GM18868 (cell line): ENCODE data around the gene ATAD3A.
"Not testable (repeated sequence)": the region's sequence is repeated elsewhere in the genome, so short reads cannot be mapped to it uniquely, and the experiment has no call there.

ENCODE experiments used
- ATAC-seq: cut with Tn5 transposase; IDR thresholded peaks from one replicate; pipeline ENCODE4 v1.9.1; 2021; ENCODE audit warnings: mild to moderate bottlenecking, moderate library complexity; ENCODE audit not compliant: unreplicated experiment

Gene ATAD3A

DNA sequence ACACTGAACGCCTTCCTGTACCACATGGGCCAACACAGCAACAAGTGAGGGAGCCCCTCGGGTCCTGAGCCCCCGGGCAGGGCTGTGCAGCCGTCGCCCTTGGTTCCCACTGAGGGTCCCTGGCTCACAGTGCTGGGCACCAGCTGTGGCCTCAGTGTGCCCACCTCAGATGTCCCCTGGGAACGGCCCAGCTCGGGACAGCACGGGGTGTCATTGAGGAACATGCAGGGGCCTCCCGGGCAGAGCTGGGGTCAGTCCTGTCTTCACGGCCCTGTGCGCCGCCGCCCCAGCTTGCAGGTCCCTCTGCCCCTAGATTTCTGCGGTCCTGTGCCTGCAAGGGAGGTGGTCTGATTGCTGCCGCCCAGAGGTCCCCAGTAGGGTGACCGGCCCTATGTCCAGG, 22.7 kb upstream of the ATAD3A start:
- no peak for ATAC-seq

DNA sequence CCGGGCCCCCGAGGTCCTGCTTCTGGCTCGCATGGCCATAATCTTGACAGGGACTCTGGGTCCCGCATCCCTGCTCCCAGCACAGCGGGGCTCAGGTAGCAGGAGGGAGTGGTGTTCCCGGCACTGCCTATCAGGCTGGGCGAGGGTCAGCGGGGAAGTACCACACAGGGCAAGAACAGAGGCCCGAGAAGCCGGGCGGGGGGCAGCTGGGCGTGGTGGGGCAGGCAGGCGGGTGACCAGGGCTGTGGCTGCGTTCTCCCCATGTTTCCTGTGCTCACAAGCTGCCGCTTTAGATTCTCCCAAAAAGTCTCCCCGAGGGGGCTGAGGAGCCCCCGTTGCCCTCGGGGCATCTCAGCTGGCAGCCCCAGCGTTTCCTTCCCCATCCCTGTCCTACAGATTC, 22.1 kb upstream of the ATAD3A start:
- ATAC-seq: no peak

DNA sequence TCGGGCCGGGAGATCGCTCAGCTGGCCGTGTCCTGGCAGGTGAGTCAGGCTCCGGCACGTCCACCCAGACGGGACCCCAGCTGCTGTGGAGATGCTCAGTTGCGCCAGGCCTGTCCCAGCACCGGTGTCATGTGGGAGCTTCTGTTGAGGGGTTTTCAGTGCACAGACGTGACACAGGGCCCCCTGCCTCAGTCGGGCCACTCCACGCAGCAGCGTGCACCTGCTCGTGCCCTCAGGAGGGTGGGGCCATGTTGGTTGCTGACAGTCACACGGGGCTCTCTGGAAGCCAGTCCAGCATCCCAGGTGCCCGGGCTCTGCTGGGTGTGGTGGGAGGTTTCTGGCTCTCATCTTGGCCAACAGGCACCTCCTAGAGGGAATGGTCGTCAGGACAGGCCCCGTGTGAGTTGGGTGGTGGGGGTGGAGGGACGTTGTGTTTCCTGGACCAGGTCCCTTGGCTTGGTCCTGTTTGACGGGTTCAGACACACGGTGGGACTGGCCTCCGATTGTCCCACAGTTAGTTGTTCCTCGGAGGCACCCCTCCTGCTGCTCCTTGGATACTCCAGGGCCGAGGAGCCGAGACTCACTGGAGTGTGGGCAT, 21.2 kb upstream of the ATAD3A start:
- ATAC-seq: no peak

DNA sequence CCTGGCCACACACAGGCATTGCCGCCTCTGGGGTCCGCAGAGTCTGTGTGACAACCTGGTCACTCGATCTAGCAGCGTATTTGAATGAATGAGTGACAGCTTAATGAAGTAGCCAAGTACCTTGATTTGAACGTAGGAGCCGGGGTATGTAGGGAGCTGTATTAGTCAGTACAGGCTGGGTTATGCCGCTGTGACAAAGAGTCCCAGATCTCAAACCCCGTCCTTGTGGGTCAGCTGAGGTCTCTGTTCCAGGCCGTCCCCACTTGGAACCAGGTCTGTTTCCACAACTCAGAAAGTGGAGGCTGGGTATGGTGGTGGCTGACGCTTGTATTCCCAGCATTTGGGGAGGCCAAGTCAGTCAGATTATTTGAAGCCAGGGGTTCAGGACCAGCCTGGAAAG, 20.4 kb upstream of the ATAD3A start:
- no peak for ATAC-seq

DNA sequence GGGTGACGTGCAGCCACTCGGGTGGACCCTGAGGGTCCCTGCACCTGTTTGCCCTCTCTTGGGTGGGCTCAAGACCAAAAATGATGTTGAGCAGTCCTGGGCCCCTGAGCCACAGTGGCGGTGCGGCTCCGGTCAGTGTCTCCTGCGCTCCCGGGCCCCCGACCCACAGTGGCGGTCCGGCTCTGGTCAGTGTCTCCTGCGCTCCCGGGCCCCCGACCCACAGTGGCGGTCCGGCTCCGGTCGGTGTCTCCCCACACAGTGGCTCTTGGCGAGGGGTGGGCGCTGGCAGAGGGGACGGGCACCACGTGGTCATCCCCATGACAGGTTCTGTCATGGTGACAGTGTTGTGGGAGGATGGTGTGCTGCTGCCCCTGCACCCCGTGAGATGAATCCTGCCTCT, 17.7 kb upstream of the ATAD3A start:
- not testable (repeated sequence) for ATAC-seq

DNA sequence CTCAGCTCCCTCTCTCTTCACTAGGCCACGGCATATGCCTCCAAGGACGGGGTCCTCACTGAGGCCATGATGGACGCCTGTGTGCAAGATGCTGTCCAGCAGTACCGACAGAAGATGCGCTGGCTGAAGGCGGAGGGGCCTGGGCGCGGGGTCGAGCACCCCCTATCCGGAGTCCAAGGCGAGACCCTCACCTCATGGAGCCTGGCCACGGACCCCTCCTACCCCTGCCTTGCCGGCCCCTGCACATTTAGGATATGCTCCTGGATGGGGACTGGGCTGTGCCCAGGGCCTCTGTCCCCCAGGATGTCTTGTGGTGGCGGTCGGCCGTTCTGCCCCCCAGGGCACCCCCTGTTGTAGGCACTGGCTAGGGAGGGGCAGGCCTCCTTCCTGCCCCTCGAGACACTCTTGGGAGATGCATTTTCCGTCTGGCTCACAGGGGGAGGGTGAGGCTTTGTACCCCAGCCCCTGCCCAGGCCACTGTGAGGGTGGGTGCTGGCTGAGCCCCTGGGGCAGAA, 16.4 kb upstream of the ATAD3A start:
- not testable (repeated sequence) for ATAC-seq

DNA sequence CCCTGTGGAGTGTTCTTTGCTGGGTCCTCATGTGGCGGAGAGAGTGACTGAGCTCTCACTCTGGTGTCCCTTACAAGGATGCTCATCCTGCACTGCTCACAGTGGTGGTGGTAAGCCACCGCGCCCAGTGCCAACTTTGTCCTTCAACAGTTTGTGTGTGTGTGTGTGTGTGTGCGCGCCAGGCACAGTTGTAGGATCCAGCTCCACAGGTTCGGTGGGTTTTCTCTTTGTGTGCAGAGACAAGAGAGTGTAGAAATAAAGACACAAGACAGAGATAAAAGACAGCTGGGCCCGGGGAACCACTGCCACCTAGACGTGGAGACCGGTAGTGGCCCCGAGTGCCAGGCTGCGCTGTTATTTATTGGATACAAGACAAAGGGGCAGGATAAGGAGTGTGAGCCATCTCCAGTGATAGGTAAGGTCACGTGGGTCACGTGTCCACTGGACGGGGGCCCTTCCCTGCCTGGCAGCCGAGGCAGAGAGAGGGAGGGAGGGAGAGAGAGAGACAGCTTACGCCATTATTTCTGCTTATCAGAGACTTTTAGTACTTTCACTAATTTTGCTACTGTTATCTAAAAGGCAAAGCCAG, 7.1 kb upstream of the ATAD3A start:
- not testable (repeated sequence) for ATAC-seq

DNA sequence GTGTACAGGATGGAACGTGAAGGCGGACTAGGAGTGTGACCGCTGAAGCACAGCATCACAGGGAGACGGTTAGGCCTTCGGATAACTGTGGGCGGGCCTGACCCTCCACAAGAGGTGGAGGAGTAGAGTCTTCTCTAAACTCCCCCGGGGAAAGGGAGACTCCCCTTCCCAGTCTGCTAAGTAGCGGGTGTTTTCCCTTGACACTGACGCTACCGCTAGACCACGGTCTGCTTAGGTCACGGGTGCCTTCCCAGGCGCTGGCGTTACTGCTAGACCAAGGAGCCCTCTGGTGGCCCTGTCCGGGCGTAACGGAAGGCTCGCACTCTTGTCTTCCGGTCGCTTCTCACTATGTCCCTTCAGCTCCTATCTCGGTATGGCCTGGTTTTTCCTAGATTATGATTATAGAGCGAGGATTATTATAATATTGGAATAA, 6.6 kb upstream of the ATAD3A start:
- peak; percentile 46 for ATAC-seq

DNA sequence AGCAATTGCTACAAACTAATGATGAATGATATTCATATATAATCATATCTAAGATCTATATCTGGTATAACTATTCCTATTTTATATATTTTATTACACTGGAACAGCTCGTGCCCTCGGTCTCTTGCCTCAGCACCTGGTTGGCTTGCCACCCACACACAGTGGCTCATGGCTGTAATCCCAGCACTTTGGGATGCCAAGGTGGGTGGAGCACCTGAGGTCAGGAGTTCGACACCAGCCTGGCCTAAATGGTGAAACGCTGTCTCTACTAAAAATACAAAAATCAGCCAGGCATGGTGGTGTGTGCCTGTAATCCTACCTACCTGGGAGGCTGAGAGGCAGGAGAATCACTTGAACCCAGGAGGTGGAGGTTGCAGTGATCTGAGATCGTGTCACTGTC, 6.2 kb upstream of the ATAD3A start:
- not testable (repeated sequence) for ATAC-seq

DNA sequence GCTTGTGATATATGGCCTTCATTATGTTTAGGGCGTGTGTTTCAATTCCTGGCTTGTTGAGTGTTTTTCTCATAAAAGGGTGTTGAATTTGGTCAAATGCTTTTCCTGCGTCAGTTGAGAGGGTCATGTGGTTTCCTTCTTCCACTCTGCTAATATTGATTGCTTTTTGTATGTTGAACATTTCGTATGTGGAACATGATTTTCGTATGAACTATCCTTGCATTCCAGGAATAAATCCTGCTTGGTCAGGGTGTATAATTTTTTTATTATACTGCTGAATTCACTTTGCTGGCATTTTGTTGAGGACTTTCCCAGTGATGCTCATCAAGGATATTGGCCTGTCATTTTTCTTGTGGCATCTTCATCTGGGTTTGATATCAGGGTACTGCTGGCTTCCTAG, 4.7 kb upstream of the ATAD3A start:
- ATAC-seq: no peak

DNA sequence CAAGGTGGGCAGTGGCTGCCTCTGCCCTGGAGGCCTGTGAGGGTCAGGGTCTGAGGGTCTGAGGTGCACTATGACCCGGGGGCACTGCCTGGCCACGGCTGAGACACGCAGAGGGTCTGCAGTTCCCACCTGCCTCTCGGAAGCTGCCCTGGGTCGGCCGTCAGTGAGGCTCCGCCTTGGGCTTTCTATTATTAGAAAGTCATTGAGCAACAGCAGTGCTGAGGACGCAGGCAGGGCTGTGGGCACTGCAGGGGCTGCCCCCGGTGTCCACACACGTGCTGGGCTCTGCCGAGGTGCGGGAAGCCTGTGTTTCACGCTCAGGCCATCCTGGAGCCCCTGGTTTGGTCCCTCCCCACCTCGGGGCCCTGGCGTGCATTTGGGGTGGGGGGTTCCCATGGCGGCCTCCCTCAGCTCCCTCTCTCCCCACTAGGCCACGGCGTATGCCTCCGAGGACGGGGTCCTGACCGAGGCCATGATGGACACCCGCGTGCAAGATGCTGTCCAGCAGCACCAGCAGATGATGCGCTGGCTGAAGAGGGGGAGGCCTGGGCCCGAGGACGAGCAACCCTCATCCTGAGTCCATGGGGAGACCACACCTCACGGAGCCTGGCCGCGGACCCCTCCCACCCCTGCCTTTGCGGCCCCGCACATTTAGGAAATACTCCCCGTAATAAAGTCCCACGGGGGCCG, 3.0 kb upstream of the ATAD3A start:
- not testable (repeated sequence) for ATAC-seq

DNA sequence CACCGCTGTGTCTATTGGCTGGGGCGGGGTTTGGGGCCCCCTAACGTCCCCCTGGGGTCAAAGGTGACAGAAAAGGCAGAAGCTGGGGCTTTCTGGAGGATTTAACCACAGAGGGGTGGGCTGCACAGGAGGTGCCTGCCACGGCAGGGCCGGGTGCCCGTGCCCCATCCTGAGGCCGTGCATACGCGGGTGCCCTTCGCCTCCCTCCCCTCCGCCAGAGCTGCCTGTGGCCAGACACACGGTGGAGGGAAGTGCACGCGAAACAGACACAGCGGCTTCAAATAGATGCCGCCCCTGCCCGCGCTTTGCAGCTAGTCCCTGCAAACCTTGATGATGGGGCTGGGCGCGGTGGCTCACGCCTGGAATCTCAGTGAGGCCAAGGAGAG, 2.5 kb upstream of the ATAD3A start:
- ATAC-seq: not testable (repeated sequence)

DNA sequence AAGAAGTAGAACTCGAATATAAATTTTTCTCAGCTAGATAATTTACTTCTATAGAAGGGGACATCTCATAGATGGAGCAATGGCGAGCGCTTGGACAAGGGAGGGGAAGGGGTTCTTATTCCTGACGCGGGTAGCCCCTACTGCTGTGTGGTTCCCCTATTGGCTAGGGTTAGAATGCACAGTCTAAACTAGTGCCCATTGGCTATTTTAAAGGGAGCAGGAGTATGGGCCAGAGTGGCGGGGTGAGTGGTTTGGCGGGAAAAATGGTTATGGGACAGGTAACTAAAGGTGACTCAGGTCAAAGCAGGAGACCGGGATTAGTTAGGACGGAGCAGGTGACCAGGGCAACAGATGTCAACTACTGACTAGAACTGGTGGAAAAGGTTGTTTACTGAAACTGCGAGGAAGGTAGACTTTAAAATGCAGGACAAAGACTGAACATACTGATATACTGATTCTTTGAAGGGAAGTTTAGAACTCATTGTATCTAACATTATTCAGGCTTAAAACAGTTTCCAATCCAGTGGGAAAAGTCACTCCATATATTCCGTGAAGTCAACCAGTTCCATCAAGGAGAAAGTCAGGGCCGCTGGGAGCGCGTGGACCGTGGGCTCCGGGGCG, 940 bp upstream of the ATAD3A start:
- ATAC-seq: no peak

DNA sequence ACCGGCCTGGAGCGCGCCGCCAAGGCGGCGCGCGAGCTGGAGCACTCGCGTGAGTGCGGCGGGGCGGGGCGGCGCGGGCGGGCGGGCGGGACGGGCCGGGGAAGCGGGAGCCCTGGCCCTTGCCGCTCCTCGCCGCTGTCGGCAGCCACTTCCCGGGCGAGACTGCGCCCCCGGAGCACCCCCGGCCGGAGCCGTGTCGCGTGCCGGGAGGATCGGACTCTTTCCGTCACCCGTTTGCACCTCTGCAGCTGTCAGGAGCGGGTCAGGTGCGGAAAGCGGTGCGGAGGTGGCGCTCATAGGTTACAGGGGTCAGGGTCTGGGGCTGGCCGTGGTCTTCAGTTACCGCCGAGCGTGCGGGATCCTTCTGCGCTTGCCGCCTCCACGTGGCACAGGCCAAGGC, 463 bp downstream of the ATAD3A start:
- peak; percentile 10 for ATAC-seq

DNA sequence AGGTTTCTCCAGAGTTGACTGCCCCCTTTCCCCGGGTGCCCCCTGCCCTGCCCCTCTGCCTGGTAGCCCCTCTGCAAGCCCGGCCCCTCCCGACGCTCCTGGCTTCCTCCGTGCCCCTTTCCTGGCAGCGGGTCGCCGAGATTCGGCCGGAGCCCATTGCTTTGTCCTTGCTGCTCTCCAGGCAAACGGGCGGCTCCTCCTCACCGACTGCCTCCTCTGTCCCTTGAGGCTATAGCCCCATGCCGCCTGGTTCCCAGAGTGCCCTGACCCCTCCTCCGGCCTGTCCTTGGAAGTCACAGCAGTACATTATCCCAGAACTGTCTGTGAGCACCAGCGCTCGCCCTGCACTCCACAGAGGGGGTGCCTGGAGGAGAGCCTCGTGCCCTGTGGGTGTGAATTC, 1.7 kb downstream of the ATAD3A start:
- ATAC-seq: not testable (repeated sequence)

DNA sequence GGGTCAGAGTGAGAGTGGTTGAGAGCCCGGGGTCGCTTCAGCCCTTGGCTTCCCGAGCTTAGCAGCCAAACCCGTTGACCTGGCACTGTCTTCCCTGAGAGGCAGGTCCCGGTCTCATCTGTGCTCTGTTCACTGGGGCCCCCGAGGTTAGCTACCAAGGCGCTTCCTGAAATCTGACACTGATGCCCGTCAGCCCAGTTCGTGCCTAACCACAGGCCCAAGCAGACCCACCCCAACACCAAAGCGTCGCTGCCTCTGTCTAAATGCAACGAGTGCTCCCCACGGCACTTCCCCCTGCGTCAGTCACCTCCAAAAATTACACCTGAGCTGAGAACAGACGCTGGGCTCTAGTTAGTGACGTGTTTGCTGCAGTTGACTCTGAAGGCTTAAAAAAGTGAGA, 2.4 kb downstream of the ATAD3A start:
- ATAC-seq: not testable (repeated sequence)

DNA sequence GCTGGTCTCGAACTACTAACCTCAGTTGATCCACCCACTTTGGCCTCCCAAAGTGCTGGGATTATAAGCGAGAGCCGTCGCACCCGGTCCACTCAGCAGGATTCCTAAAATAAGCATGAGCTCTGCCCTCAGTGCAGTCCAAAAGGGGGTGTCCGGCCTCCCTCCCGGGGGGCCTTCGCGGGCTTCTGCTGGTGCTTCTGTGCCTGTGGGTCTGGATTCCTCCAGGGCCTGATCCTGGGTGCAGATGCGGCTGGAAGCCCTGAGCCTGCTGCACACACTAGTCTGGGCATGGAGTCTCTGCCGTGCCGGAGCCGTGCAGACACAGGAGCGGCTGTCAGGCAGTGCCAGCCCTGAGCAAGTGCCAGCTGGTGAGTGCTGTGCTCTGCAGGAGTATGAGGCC, 5.0 kb downstream of the ATAD3A start:
- not testable (repeated sequence) for ATAC-seq

DNA sequence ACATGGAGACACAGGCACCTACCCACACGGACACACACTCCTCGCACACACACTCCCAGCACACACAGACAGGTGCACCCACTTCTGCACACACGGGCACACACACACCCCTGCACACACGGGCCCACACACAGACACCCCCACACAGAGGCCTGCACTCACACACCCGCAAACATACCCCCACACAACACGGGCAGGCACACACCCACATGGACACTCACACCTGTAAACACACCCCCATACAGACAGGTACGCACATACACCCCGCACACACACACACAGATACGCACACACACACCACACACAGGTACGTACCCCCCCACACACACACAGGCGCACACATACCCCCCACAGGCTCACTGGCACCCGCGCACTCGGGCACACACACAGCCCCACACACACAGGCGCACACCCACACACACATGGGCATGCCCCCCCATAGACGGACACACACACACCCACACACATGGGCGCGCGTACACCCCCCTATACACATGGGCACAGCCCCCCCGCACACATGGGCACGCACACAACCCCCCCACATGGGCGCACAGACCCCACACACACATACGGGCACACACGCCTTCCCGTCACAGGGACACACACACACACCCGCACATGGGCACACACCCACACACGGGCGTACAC, 6.1 kb downstream of the ATAD3A start:
- no peak for ATAC-seq

DNA sequence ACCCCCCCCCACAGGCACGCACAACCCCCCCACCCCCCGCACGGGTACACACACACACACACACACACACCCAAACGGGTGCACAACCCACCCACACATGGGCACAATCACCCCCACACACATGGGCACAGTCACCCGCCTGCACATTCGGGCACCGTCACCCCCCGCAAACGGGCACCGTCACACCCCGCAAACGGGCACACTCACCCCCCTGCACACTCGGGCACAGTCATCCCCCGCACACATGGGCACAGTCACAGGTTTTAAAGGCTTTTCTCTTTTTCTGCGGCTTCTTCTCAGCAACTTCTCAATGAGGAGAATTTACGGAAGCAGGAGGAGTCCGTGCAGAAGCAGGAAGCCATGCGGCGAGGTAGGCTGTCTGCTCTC, 6.7 kb downstream of the ATAD3A start:
- not testable (repeated sequence) for ATAC-seq

DNA sequence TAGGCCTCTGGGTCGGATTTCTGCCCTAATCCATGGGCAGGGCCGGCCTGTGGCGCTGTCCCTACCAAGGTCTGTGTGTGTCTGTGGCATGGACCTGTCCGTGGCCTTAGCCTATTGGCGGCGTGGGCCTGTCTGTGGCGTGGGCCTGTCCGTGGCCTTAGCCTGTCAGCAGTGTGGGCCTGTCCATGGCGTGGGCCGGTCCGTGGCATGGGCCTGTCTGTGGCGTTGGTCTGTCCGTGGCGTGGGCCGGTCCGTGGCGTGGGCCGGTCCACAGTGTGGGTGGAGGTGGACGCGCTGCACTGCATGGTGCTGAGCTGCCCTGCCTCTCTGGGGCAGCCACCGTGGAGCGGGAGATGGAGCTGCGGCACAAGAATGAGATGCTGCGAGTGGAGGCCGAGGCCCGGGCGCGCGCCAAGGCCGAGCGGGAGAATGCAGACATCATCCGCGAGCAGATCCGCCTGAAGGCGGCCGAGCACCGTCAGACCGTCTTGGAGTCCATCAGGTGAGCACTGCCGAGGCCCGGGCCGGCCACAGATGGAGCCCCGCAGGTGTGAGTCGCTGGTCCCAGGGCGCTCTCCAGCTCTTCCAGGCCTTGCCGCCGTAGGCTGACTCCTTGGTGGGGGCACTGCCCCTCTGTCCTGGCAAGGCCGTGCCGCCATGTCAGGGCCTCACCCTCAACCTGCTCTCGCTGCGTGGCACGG, 8.0 kb downstream of the ATAD3A start:
- ATAC-seq: not testable (repeated sequence)

DNA sequence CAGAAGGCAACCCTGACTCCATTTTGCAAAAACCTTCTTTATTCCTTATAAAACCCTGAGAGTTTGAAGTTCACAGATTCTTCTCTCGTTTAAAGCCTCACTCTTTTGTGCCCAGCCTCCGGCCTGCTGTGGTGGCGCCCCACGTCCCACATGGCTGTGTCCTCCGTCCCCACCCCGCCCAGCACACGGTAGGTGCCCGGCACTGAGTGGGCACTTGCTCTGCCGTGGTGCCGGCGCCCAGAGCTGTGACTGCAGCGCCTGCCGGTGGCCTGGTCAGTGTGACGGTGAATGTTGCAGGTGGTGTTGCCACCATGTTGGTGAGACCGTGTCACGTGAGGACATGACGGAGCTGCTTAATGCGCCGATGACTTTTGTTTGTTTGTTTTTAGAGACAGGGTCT, 9.4 kb downstream of the ATAD3A start:
- no peak for ATAC-seq
